Upper lobe of right lung (tissue), 1 donor: Measurements from ENCODE around the gene CRTC2. TPM values are rescaled to one million over a fixed set of nuclear protein-coding genes. Genes with fewer than 3 reads are reported as not detected.

ENCODE experiments used
- ATAC-seq: fragments of 200-7000 bp; cut with Tn5 transposase; one replicate; pipeline ENCODE4 v1.9.1; 2020; ENCODE audit warnings: mild to moderate bottlenecking, moderate library complexity
- DNase-seq: peaks from one replicate; pipeline ENCODE4 v3.0.0-alpha.2; 2020
- H3K27ac ChIP-seq: fragments of 200-600 bp; one replicate; pipeline ENCODE4 v1.8.0; 2022
- H3K27me3 ChIP-seq: fragments of 200-600 bp; one replicate; pipeline ENCODE4 v1.8.0; 2022; ENCODE audit warnings: mild to moderate bottlenecking
- H3K36me3 ChIP-seq: fragments of 200-600 bp; one replicate; pipeline ENCODE4 v1.8.0; 2022
- H3K4me1 ChIP-seq: fragments of 200-600 bp; one replicate; pipeline ENCODE4 v1.8.0; 2022
- H3K4me3 ChIP-seq: fragments of 200-600 bp; one replicate; pipeline ENCODE4 v1.8.0; 2022; ENCODE audit warnings: mild to moderate bottlenecking
- H3K9me3 ChIP-seq: fragments of 200-600 bp; one replicate; pipeline ENCODE4 v1.8.0; 2022
- intact Hi-C: fragments of 100-400 bp; cut with DNase I; formaldehyde crosslinking; loops from one replicate; pipeline ENCODE4 v1.11.0; 2022
- total RNA-seq: library from RNA; stranded (reverse); fragmentation: NEBNext Ultra II Directional; extraction: Animal tissue kit (Norgen Biotek cat#: 25700); gene quantifications from one replicate; pipeline ENCODE4 v1.2.1, GENCODE V29; 2021
- TF ChIP-seq, protein P1 (sequence below): fragments of 200-600 bp; IDR thresholded peaks from one replicate; pipeline ENCODE4 v1.8.0; 2022; ENCODE audit warnings: antibody characterized with exemption
- donor health status: DM: no; HTN: yes; CAD: no; lungs with severe emphysema.

The CRTC2 gene
- total RNA-seq, 1 donor from 2014 or later, result 52.7 TPM

DNA sequence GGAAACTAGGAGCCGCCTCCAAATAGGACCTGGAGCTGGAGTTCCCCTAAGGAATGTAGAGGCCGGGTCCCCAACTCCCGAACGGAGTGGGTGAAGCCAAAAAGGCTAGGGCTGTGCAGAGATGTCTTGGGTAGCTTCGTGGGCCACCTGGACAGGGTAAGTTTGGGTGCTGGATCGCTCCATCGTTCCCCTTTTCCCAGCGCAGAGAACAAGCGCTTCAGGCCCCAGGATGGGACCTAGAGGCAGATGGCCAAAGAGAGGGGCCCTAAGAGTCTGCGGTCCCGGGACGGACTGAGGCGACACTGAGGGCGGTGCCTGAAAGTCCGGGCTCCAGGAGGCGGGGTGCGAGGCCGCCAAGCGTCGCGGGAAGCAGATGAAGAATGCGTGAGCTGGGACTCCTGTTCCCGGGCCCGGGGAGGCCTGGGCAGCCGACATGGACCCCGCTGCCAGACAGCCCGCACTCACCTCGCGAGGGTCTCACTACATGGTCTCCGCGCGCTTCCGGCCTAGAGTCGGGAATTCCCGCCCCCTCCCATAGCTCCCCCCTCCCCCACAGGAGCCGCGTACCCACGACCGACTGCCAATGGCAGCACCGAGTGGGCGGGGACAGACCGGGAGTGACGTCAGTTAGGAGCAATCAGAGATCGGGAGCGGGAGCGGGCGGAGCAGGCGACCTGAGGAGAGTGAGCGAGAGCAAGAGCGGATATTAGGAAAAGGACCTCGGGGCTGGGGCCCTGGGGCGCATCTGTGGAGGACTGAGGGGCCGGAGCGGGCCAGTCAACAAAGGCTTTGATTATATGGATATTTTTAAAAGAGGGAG, 4.8 kb upstream of the CRTC2 start, which contains the start of gene SLC39A1:
Gene SLC39A1, minus strand, starts transcription at position 508 of the 820 bp plus-strand sequence. CDS start 822 bp downstream, outside the sequence.
- intact Hi-C loops, result no loop called here
- H3K4me1 ChIP-seq, result peaks cover 47% of the 10 kb centered on the region
- H3K4me3 ChIP-seq, result peak within 1 kb of the TSS; percentile 72
- no peaks in the 10 kb centered on the region for H3K9me3 ChIP-seq
- H3K36me3 ChIP-seq, result peaks cover 14% of the 10 kb centered on the region
- TF ChIP-seq, protein P1, sequence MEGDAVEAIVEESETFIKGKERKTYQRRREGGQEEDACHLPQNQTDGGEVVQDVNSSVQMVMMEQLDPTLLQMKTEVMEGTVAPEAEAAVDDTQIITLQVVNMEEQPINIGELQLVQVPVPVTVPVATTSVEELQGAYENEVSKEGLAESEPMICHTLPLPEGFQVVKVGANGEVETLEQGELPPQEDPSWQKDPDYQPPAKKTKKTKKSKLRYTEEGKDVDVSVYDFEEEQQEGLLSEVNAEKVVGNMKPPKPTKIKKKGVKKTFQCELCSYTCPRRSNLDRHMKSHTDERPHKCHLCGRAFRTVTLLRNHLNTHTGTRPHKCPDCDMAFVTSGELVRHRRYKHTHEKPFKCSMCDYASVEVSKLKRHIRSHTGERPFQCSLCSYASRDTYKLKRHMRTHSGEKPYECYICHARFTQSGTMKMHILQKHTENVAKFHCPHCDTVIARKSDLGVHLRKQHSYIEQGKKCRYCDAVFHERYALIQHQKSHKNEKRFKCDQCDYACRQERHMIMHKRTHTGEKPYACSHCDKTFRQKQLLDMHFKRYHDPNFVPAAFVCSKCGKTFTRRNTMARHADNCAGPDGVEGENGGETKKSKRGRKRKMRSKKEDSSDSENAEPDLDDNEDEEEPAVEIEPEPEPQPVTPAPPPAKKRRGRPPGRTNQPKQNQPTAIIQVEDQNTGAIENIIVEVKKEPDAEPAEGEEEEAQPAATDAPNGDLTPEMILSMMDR, result no peak
- H3K27me3 ChIP-seq, result no peaks in the 10 kb centered on the region
- DNase-seq (peak; percentile 99), ATAC-seq (peak; percentile 85)
- H3K27ac ChIP-seq, result peak within 1 kb of the TSS; percentile 96

DNA sequence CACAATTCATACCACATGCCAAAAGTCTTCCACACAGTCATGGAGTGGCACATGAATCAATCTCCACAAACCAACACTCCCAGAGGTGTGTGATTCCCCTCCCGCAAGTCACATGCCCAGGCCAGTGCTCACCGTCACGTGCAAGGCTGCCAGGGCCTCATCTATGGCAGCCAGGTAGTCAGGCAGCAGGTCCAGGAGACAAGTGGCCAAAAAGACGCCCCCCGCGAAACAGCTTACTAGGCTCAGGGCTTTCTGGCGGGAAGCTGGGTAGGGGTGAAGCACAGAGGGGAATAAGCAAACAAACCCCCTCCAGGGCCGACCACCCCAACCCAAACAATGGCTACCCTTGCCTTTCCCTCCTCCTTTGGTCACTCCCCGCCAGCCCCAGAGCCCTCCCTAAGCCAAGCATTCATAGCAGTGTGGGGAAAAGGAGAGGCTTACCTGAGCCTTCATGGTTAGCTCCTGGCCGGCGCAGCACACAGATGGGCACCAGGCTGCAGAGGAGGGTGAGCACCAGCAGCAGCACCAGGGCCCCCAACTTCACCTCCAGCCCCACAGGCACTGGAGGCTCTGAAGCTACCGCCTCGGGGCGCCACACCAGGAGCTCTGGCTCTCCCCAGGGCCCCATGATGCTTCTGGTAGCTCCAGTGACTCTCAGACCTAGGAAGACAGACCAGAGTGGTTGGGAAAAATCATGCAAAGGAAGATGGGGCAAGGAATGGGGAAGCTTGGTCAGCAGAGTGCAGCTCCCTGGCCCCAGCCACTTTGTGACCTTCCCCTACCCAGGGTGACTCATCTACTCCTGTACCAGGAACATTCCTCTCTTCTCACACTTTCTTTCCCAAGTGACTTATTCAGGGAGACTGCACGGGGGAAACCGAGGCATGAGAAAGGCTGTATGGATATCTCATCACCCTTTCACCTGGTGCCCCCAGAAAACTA, 3.9 kb upstream of the CRTC2 start:
- Histone ChIP-seq H3K9me3 (no peaks in the 10 kb centered on the region), H3K4me3 (peak overlapping the region; percentile 72), H3K27ac (peak overlapping the region; percentile 96), H3K27me3 (no peaks in the 10 kb centered on the region), H3K36me3 (peaks cover 14% of the 10 kb centered on the region), H3K4me1 (peaks cover 46% of the 10 kb centered on the region)
- DNase-seq, result no peak
- TF ChIP-seq, protein P1, result no peak
- intact Hi-C loops, result no loop called here
- ATAC-seq, result peak; percentile 17

DNA sequence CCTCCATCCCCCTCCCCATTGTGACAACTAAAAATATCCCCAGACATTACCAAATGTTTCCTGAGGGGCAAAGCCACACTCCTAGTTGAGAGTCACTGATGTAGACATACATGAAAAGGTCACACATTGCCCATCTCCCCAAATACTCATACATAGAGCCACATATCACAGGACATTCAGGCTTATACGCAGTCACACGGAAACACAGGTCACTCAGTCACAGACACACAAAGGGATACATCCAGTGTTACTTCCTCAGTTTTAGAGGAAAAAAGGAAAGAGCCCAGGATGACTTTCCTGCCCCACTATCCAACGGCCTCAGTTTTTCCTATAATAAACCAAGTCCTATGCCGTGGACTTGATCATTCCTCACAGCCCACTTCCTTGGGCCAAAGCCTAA, 3.0 kb upstream of the CRTC2 start:
- TF ChIP-seq, protein P1, result no peak
- H3K4me3 ChIP-seq, result peak overlapping the region; percentile 72
- H3K4me1 ChIP-seq, result peaks cover 51% of the 10 kb centered on the region

DNA sequence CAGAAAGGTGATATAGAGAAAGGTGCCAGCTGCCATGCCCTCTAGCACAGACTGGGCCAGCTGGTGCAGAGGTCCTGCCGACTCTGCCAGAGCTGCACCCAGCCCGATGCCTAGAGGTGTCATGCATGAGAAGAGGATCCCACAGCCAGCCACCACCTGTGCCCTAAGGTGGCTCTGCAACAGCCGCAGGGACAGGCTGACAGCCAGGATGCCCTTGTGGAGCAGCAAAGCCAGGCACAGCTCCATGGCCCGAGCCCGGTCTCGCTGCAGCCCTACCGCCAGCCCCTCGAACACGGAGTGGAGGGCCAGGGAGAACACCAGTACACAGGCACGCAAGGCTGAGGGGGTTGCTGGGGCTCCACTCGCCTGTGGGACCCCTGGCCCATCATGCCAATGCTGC, 1.8 kb upstream of the CRTC2 start:
- no peak for ATAC-seq
- Histone ChIP-seq H3K4me3 (no peak overlapping the region), H3K9me3 (no peaks in the 10 kb centered on the region), H3K27me3 (no peaks in the 10 kb centered on the region), H3K27ac (peak overlapping the region; percentile 88), H3K36me3 (peaks cover 14% of the 10 kb centered on the region), H3K4me1 (peaks cover 49% of the 10 kb centered on the region)
- DNase-seq, result no peak
- intact Hi-C loops, result no loop called here
- TF ChIP-seq, protein P1, result no peak

More for the DNA sequence above, 3.0 kb upstream of the CRTC2 start:
- Histone ChIP-seq H3K27ac (peak overlapping the region; percentile 96), H3K36me3 (peaks cover 14% of the 10 kb centered on the region), H3K9me3 (no peaks in the 10 kb centered on the region), H3K27me3 (no peaks in the 10 kb centered on the region)
- ATAC-seq (no peak), DNase-seq (no peak)
- intact Hi-C loops, result no loop called here

DNA sequence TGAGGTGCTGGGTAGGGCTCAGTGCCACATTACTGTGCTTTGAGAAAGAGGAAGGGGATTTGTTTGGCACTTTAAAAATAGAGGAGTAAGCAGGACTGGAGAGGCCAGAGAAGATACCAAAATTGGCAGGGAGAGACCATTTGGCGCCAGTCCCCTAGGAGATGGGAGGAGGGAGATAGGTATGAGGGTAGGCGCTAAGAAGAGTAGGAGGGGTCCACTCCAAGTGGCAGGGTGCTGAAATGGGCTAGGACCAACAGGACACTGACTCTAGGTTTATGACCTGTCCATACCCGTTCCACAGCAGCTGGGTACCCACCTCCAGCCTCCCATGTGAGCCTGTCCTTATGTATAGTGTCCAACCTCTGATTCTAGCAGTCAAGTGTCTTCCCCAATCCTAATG, 1.0 kb upstream of the CRTC2 start:
- no peaks in the 10 kb centered on the region for H3K27me3 ChIP-seq
- peaks cover 19% of the 10 kb centered on the region for H3K36me3 ChIP-seq
- no peak overlapping the region for H3K4me3 ChIP-seq
- intact Hi-C loops, result no loop called here
- TF ChIP-seq, protein P1, result no peak
- peaks cover 56% of the 10 kb centered on the region for H3K4me1 ChIP-seq
- peak overlapping the region; percentile 88 for H3K27ac ChIP-seq
- DNase-seq, result no peak
- ATAC-seq, result no peak
- no peaks in the 10 kb centered on the region for H3K9me3 ChIP-seq
